Aorta (tissue), 5 donors: ENCODE results near the gene VEPH1. TPM values are rescaled to one million over a fixed set of nuclear protein-coding genes. Genes with fewer than 3 reads are reported as not detected.
"Not testable (repeated sequence)": the region's sequence is repeated elsewhere in the genome, so short reads cannot be mapped to it uniquely, and the experiment has no call there.

Experiments used
- ATAC-seq: fragments of 200-7000 bp; cut with Tn5 transposase; one replicate; pipeline ENCODE4 v1.9.1; 2022; ENCODE audit warnings: moderate library complexity; ENCODE audit not compliant: low FRiP score
- DNase-seq, 2 donors: peaks; one replicate each; pipeline ENCODE4 v3.0.0-alpha.2; 2020
- H3K27ac ChIP-seq, 2 donors: one replicate each; pipeline ENCODE4 v1.5.1; 2013; ENCODE audit warnings: low read length in 2 of 2, mild to moderate bottlenecking in 2 of 2, moderate library complexity in 2 of 2, control low read depth in 1 of 2, inconsistent platforms in 1 of 2, low read depth in 1 of 2
- H3K27me3 ChIP-seq, 2 donors: one replicate each; pipeline ENCODE4 v1.6.1; 2013; ENCODE audit warnings: control low read depth in 1 of 2, low read length in 1 of 2, mild to moderate bottlenecking in 1 of 2, moderate library complexity in 1 of 2; ENCODE audit not compliant: insufficient read depth in 2 of 2, control insufficient read depth in 1 of 2
- H3K36me3 ChIP-seq, 2 donors: one replicate each; pipeline ENCODE4 v1.6.1; 2013; ENCODE audit warnings: control low read depth in 1 of 2, low read length in 1 of 2, mild to moderate bottlenecking in 1 of 2; ENCODE audit not compliant: insufficient read depth in 2 of 2, control insufficient read depth in 1 of 2
- H3K4me1 ChIP-seq, 2 donors: one replicate each; pipeline ENCODE4 v1.6.1; 2013; ENCODE audit warnings: low read length in 2 of 2, control low read depth in 1 of 2, mild to moderate bottlenecking in 1 of 2, moderate library complexity in 1 of 2; ENCODE audit not compliant: insufficient read depth in 2 of 2, control insufficient read depth in 1 of 2
- H3K4me3 ChIP-seq, 2 donors: one replicate each; pipeline ENCODE4 v1.5.1; 2013; ENCODE audit warnings: low read length in 2 of 2, control low read depth in 1 of 2, mild to moderate bottlenecking in 1 of 2
- H3K9me3 ChIP-seq: one replicate; pipeline ENCODE4 v1.6.1; 2013; ENCODE audit warnings: mild to moderate bottlenecking, low read length; ENCODE audit not compliant: control insufficient read depth
- WGBS, 2 donors: extraction: QIAGEN DNeasy Blood & Tissue Kit; methylation state at CpG; one replicate each; pipeline ENCODE4 v1.1.7; 2013; 5-methylcytosine and 5-hydroxymethylcytosine counted together
- intact Hi-C, 2 donors: fragments of 100-400 bp; cut with DNase I; formaldehyde crosslinking; loops; one replicate each; pipeline versions ENCODE4 v1.14.2 to v1.15.0; 2022
- polyA plus RNA-seq, 2 donors: library from polyadenylated mRNA; stranded (reverse); fragments of 200-250 nt; gene quantifications; one replicate each; pipeline ENCODE4 v1.2.3, GENCODE V29; 2013
- total RNA-seq, 2 donors: library from RNA; stranded (reverse); fragmentation: NEBNext Ultra II Directional; extraction: Animal tissue kit (Norgen Biotek cat#: 25700); gene quantifications; one replicate each; pipeline ENCODE4 v1.2.1, GENCODE V29; 2021
- donor health status: healthy with polysubstance abuse.
- donor health status: Bipolar disorder and iron deficiency.
- donor health status: DM: no; HTN: no; CAD: no.
- donor health status: DM: no; HTN: no; CAD: no.
- donor health status: DM: yes; HTN: yes; CAD: no.

Gene VEPH1
- total and polyA plus RNA-seq, 4 donors = 0.77 to 0.81 TPM; not detected in 2

DNA sequence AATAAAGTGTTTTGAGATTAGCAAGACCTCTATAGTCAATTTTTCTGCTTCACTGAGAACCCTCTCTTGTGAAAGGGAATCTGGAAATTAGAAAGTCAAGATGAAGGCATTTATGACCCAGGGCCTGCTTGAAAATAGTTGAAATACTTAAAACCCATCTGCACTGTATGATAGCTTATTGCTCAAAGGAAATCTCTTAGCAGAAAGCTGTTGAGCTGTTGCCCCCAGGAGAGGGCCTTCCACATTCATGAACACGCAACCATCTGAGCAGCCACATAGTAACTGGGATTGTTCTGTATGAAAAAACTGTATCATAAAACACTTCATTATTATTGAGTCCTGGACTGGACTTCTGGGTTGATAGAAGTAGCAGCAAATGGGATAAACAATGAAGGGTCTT lies 173.0 kb downstream of the VEPH1 start:
- no peak overlapping the region for H3K27ac ChIP-seq
- no peaks in the 10 kb centered on the region for H3K9me3 ChIP-seq
- intact Hi-C loops = no loop called here
- no peak for ATAC-seq
- no peaks in the 10 kb centered on the region for H3K27me3 ChIP-seq
- no peaks in the 10 kb centered on the region for H3K4me1 ChIP-seq
- 97 to 100% methylated on average over 1 of the region's 1 CpG for WGBS, 2 donors
- DNase-seq = no peak
- H3K36me3 ChIP-seq = no peaks in the 10 kb centered on the region
- H3K4me3 ChIP-seq = no peak overlapping the region

DNA sequence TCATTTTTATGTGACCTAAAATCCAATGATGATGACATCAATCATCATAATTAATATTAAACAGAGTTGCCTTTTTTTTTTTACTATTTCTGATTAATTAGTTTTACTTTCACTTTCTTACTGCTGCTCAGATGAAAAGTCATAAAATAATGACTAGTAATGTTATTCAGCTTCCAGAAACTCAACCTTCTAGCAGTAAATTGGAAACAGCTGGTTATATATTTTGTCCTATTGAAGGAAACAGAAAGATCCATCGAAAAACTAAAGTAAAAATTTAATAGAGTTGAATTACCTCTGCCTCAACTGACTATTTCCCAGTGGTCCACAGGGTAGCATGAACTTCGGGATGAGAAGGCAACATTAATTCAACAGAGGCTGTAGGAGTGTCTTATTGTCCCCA lies 173.7 kb downstream of the VEPH1 start:
- no peak overlapping the region for H3K4me3 ChIP-seq
- intact Hi-C loops = no loop called here

GRCh38 chr3:157327837-157328236 lies 175.4 kb downstream of the VEPH1 start:
- WGBS, 2 donors = 91 to 92% methylated on average over 3 of the region's 3 CpGs
- intact Hi-C loops = no loop called here
- no peak overlapping the region for H3K27ac ChIP-seq
- no peak for ATAC-seq
- H3K4me1 ChIP-seq = no peaks in the 10 kb centered on the region
- no peaks in the 10 kb centered on the region for H3K9me3 ChIP-seq
- no peak for DNase-seq
- no peaks in the 10 kb centered on the region for H3K27me3 ChIP-seq
- H3K4me3 ChIP-seq = no peak overlapping the region
- no peaks in the 10 kb centered on the region for H3K36me3 ChIP-seq

More for the DNA sequence above, 173.7 kb downstream of the VEPH1 start:
- DNase-seq = no peak
- Histone ChIP-seq H3K27ac (no peak overlapping the region), H3K27me3 (no peaks in the 10 kb centered on the region), H3K9me3 (no peaks in the 10 kb centered on the region), H3K36me3 (no peaks in the 10 kb centered on the region), H3K4me1 (no peaks in the 10 kb centered on the region)
- 92 to 93% methylated on average over 2 of the region's 2 CpGs for WGBS, 2 donors
- no peak for ATAC-seq

GRCh38 chr3:157327018-157327417 lies 176.2 kb downstream of the VEPH1 start:
- intact Hi-C loops = no loop called here
- H3K27ac ChIP-seq = no peak overlapping the region
- H3K9me3 ChIP-seq = no peaks in the 10 kb centered on the region
- no peaks in the 10 kb centered on the region for H3K36me3 ChIP-seq
- no peaks in the 10 kb centered on the region for H3K4me1 ChIP-seq
- WGBS, 2 donors = 91 to 92% methylated on average over 1 of the region's 1 CpG
- ATAC-seq (no peak), DNase-seq (no peak)
- no peaks in the 10 kb centered on the region for H3K27me3 ChIP-seq
- no peak overlapping the region for H3K4me3 ChIP-seq

GRCh38 chr3:157324869-157325268 lies 178.3 kb downstream of the VEPH1 start:
- H3K4me1 ChIP-seq, intact Hi-C loops, DNase-seq, H3K9me3 ChIP-seq, ATAC-seq, H3K27me3 ChIP-seq, H3K4me3 ChIP-seq, H3K27ac ChIP-seq, H3K36me3 ChIP-seq: not testable (repeated sequence)
- WGBS, 2 donors = 95 to 97% methylated on average over 1 of the region's 1 CpG

GRCh38 chr3:157323360-157323759 lies 179.9 kb downstream of the VEPH1 start:
- H3K27me3 ChIP-seq = no peaks in the 10 kb centered on the region
- intact Hi-C loops = no loop called here
- no peak overlapping the region for H3K4me3 ChIP-seq
- H3K4me1 ChIP-seq = no peaks in the 10 kb centered on the region
- ATAC-seq (no peak), DNase-seq (no peak)
- 90 to 91% methylated on average over 2 of the region's 2 CpGs for WGBS, 2 donors
- no peaks in the 10 kb centered on the region for H3K36me3 ChIP-seq
- no peaks in the 10 kb centered on the region for H3K9me3 ChIP-seq
- H3K27ac ChIP-seq = no peak overlapping the region

DNA sequence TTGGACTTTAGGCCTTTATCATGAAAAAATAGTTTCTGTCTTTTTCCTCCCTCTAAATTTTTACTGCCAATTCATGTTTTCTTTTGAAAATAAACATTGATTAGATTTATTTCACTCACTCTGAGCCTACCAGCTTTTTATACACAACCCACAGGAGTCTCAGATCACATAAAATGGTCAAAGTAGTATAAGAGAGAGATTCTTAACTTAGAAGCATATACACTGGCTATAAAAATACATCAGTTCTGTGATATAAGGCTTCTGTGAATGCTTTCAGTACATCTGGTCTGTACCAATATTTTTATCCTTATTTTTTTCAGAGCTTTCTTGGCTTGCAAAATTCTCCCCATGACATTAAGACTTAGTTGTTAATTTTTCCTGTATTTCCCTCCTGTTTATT lies 183.5 kb downstream of the VEPH1 start:
- intact Hi-C loops = no loop called here
- Histone ChIP-seq H3K27me3 (no peaks in the 10 kb centered on the region), H3K27ac (no peak overlapping the region), H3K9me3 (no peaks in the 10 kb centered on the region), H3K4me3 (no peak overlapping the region), H3K36me3 (no peaks in the 10 kb centered on the region), H3K4me1 (no peaks in the 10 kb centered on the region)
- ATAC-seq (no peak), DNase-seq (no peak)

DNA sequence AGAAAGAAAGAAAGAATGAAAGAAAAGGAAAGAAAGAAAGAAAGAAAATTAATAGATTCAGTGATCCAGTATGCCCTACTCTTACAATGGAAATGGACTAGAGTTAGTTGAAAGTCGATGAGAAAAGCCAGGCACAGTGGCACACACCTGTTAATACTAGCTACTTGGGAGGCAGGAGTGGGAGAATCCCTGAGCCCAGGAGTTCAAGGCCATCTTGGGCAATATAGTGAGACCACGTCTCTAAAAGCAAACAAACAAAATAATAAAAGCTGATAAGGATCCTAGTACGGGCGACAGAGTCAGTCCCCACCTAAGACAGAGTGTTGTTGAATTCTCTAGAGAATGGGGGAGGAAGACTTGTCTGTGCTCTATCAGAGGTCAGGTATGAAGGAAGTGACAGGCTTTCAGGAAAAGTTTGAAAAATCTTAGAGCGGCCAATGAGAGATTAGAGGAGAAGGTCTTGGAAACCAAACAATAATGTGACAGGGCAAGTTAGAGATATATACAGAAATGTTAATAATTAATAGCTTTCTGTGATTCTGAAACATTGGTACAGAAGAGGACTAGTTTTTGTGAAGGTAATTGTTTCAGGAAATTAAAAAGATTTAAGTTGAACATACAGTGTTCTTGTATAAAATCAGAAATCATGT lies 184.5 kb downstream of the VEPH1 start:
- Histone ChIP-seq H3K4me1 (no peaks in the 10 kb centered on the region), H3K36me3 (no peaks in the 10 kb centered on the region)
- intact Hi-C loops = no loop called here

DNA sequence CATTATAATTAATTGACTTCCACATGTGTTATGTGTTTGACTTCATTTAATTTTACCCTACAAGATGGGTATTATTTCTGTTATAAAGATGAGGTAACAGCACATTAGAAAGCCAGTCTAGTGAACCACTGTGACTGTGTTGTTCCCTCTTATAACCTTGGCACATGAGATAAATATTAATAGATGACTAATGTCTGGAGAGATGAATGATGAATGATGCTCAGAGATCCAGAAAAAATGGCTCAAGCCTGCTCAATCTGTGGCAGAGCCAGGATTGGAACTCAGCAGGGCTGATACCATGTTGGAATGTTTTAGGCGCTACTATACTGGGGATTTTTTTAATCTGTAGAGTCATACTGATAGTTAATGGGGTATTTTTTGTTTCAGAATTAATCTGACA lies 185.3 kb downstream of the VEPH1 start:
- Histone ChIP-seq H3K27me3 (no peaks in the 10 kb centered on the region), H3K27ac (no peak overlapping the region), H3K4me3 (no peak overlapping the region), H3K4me1 (no peaks in the 10 kb centered on the region), H3K9me3 (no peaks in the 10 kb centered on the region), H3K36me3 (no peaks in the 10 kb centered on the region)
- WGBS, 2 donors = 59% methylated on average over 1 of the region's 1 CpG
- intact Hi-C loops = no loop called here
- ATAC-seq (no peak), DNase-seq (no peak)

More for the DNA sequence above, 184.5 kb downstream of the VEPH1 start:
- no peak for ATAC-seq
- no peak overlapping the region for H3K27ac ChIP-seq
- 76 to 81% methylated on average over 5 of the region's 5 CpGs for WGBS, 2 donors
- H3K27me3 ChIP-seq = no peaks in the 10 kb centered on the region
- no peak overlapping the region for H3K4me3 ChIP-seq
- DNase-seq = no peak
- no peaks in the 10 kb centered on the region for H3K9me3 ChIP-seq
